HG03196 (cell line): ENCODE measurements around the gene EXOC2.

ENCODE experiments used
- ATAC-seq: cut with Tn5 transposase; IDR thresholded peaks from one replicate; pipeline ENCODE4 v1.9.1; 2021; ENCODE audit not compliant: unreplicated experiment

EXOC2 gene

DNA sequence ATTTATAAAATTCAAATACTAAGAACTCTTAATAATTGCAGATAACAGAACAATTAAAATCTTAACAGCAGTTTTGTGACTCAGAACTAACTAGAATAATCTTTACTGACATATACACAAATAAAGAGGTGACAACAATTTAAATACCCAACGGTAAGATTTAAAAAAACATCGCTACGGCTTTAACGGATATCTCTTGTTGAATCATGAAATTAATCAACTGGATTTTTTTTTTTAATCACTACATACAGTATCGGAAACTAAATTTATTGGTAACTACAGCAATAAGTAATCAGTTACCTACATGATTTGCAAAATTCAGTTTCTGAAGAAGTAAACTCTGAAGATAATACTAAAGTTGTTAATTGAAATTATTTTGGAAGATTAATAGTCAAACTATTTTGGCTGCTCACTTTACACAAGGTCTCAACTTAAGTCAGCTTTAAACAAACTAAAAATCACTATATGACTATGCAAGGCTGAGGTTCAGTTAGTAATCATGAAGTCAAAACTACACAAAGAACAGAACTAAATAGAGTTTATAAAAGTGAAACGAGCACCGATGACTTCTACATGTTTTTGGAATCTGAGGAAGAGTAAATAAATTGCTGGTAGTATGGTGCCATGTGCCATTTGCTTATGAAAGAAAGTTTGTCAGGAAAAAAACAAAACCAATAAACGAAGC, 164.8 kb downstream of the EXOC2 start:
- ATAC-seq = no peak

DNA sequence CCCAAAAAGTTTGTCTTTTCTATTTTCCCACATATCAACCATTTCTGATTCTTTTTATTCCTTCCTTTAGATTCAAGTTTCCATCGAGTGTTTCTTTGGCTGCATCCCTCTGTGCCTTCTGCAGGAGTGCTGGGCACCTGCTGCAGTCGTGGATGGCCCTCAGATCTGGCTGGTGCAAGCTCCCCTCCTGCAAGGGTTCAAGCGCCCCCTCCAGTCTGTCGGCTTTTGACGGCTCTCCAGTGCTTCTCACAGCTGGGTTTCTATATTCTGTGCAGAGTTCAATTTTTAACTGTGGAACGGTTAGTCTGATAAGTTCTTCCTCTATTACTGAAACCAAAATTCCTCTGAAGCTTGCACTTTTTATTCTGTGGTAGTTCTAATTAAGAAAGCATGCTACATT, 168.1 kb downstream of the EXOC2 start:
- ATAC-seq = no peak

DNA sequence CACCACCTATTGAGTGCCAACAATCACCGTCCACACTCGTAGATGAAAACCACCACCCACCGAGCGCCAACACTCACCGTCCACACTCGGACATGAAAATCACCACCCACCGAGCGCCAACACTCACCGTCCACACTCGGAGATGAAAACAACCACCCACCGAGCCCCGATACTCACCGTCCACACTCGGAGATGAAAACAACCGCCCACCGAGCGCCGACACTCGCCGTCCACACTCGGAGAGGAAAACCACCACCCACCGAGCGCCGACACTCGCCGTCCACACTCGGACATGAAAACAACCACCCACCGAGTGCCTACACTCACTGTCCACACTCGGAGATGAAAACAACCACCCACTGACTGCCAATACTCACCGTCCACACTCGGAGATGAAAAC, 172.1 kb downstream of the EXOC2 start:
- ATAC-seq = no peak

DNA sequence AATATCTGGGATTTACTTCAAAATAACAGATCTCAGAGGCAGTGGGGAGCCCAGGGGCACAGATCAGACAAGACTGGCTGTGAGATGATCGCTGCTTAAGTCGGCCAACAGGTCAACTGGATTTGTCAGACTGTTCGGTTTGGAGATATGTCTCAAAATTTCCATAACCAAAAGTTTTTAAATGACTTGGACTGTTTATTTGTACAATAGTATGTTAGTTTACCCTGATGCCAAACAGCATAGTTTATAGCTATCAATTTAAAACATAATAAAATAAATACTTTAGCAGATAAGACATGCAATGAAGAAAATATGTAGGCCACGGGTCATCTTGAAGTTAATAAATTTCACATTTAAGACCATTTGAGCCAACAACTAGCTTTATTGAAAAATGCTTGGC, 174.7 kb downstream of the EXOC2 start:
- ATAC-seq = no peak

DNA sequence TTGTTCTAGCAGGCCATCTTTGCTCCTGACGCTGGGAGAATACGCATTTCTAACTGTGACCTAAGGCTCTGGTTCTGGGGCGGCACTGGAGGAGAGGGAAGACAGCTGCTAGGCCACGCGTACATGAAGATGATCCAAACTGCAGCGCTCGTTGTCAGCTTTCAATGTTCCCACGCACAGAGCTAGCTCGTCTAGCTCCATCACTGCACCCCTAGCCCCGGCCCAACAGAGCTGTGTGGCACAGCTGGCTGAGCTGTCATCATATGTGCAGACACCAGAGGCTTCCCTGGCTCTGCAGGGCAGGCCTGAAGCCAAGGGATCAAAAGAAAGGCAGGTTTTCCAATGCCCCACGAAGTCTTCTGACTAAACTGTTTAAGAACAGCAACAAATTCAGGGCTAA, 176.7 kb downstream of the EXOC2 start:
- ATAC-seq = no peak

DNA sequence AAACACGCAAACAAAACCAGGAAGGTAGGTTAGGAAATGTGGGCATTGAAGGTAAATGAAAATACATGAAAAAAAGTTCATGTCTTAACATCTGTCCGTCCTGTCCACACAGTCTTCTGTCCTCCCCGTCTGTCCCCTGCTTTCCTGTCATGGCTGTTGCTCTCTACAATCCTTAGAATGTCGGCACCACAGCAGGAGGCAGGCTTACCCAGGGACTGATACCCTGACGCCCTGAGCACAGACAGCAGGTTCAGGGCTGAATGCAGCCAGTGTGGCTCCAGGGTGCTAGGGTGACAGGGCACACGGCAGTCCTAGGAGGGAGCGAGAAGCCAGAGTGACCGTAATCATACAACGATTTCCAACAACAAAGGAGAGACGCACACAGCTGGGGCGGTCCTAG, 177.7 kb downstream of the EXOC2 start:
- no peak for ATAC-seq

DNA sequence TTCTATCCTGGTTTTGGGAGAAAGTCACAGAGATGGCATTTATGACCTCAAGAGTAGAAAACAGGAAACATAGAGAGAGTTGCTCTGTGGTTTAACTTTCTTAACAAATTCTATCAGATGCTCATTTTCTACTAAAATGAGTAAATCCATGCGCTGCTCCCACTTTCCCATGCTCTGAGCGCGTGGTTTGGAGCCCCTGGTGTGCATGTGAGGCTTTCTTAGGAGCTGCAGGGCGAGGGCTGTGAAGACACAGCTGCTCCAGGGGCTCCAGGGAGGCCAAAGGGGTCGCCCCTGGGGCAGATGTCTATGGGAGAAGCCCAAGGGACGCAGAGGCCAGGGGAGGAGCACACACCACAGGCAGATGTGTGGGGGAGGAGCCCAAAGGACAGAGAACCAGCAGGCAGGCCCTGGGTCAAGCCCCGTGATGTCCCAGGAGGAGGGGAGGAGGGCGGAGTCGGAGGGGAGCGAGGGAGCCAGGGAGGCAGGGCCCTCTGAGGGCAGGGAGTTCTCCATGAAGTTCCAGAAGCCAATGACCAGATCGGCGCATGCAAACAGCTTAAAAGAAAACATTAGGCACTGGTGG, 178.5 kb downstream of the EXOC2 start:
- ATAC-seq = no peak

DNA sequence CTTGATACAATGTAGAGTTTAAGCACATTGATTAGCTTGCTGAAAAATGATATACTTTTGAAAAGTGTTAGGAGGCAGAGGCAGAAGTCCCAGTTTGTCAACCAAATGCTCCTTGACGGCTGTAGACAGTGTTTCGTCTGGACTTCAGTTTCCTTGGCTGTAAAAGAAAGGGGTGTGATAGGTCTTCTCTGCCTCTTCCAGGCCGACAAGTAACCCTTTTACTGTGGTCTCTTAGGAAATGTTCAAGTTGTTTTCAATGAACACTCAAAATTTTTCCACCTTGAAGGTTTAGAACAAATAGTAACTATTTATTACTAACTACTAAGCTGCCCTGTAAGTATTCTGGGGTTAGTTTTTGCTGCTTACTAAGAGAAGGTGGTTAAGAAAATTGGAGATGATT, 179.0 kb downstream of the EXOC2 start:
- ATAC-seq = no peak

DNA sequence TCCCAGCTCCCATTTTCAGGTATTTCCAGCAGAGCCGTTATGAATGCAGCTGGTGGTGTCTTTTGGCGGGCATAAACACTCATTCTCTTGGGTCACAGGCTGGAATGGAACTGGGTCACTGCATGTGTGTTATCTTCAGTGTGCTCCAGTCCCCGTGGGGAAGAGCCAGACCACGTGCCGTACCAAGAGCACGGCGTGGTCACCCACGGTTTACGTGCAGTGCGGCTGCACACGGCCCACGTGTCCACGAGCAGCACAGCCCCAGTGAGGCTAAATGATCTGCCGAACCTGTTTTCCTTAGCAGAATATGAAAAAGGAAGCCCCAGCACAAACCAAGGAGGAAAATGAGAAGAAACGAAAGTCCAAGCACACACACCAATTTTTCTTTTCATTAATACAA, 179.9 kb downstream of the EXOC2 start:
- no peak for ATAC-seq

DNA sequence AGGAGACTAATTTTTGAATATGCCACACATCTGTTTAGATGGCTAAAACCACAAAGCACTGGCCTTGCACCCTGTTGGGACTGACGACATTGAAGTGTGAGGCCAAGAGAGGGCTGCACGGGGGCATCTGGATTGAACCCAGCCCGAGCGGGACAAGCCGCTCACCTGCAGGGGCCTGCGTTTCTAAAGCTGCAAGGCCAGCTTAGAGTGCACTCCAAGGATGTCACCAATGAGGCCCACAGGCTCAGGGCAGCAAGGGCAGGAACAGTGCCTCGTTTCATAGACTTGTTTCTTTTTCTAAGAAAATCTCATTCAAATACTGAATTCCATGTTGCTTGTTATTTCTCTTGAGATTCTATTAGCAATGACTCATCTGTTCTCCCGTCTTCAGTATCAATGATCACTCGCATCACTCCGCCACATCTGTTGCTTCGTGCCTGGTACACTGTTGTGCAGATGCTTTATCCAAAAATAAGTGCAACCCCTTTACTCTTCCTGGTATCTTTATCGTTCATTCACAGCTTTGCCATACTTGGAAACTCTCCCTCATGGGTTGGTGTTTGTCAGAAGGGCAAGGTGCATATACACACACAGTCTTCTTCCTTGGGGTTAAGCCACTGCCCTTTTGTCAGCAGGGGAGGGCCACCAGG, 181.3 kb downstream of the EXOC2 start:
- no peak for ATAC-seq

DNA sequence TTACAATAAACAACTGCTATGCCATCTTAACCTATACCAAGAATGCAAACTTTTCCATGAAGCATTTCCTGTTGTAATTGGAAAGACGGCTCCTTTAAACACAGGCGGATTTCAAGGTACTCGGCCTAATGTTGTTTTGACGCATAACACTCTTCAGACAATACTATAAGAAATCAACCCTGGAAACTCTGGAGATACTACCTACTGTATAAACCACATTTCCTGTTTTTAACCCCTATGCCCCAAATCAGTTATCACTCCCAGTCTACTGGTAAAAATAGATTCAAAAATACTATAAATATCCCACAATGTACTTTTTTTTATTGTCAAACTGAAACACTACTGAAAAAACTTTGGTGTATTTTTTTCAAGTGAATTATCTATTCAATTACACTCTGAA, 183.3 kb downstream of the EXOC2 start:
- no peak for ATAC-seq

DNA sequence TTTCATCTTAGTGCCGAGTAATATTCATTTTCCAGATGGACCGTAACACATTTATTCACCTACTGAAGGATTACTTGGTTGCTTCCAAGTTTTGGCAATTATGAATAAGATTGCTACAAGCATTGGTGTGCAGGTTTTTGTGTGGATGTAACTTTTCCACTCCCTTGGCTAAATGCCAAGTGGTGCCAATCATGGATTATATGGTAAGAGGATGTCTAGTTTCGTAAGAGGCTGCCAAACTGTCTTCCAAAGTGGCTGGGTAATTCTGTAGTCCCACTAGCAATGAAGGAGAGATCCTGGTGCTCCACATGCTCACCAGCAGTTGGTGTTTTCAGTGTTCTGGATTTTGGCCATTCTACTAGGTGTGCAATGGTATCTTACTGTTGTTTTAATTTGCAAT, 184.3 kb downstream of the EXOC2 start:
- ATAC-seq = no peak

DNA sequence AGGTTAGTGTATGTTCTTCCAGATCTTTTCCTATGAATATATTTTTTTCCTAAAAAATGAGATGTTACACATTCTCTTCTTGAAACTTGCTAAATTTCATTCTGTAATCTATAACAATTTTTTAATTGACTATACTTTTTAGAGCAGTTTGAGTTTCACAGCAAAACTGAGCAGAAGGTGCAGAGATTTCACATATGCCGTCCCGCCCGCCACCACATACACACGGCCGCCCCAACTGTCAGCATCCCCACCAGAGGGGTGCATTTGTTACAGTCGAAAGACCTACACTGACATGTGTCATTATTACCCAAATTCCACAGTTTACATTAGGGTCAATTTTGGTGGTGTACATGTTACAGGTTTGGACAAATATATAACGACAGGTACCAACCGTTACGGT, 184.9 kb downstream of the EXOC2 start:
- no peak for ATAC-seq

DNA sequence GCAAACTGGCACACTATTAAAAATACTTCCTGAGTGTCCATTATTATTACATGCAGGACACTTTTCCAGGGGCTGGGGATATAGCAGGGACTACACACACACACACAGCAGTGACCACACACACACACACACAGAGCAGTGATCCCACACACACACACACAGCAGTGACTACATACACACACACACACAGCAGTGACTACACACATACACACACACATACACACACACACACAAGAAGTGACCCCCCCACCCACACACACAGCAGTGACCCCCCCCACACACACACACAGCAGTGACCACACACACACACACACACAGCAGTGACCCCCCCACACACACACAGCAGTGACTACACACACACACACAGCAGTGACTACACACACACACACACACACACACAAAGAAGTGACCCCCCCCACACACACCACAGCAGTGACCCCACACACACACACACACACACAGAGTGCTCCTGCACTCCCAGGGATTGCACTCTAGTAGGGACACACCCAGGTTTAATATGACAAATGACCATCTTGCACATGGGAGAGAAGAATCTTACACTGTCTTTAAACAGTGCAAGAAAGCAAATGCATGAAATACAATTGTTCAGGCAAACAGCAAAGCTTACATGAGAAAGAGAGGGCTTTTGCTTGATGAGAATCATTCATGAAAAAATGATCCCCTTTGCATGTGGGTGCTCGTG, 185.9 kb downstream of the EXOC2 start:
- no peak for ATAC-seq

DNA sequence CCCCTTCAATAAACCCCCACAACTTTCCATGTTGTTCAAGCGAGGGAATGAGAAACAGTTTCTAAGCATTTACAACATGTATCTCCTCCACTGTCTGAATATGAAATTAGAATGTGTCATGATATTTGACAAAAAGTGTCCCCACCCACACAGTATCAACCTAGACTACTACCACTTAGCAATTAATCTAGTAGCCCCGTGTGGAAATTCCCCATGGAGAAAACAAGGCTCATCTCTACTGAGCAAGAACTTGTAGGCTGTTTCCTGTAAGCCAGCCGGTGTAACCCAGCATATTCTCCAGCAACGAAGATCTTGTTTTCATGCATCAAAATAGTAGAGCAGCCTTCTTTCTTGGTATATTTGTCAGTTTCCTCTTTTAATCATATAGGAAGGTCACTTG, 186.4 kb downstream of the EXOC2 start:
- no peak for ATAC-seq

DNA sequence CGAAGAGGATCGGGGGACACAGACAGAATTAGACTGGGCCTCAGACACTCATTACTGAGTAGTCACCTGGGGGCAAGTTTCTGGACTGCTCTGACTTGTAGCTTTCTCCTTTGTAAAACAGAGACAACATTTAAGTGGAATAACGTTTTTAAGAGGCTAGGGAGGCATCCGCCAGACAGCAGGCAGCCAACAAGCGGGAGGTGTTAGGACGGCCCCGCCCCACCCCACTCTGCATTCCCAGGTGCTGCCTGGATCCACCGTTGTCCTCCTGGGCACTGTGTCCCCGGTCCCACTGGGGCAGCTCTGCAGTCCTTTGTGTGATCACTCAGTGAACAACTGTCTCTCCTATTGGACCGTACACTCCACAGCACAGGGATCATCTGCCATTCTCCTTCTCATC, 187.6 kb downstream of the EXOC2 start:
- ATAC-seq = no peak

DNA sequence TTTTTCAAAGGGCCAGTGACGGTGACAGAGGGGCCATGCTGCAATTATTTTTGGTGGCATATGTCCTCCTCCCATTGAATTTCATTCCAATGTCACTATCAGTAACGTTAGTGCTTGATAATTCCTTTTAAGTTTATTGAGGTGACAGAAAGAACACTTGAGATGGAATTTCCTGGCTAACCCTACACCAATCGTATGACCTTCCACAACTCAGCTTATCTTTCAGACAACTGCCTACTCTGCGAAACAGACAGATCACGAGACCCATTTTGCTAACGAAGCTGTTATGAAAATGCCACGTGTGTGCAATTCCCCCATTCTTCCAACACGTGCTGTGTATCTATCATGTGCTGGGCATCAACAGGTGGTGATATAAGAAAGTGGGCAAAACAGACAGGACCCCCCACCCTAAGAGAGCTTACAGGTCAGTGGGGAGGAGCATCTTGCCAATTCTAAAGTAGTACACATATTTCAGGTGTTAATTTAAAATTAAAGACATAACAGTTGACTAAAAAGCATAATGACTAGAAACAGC, 188.4 kb downstream of the EXOC2 start:
- no peak for ATAC-seq

DNA sequence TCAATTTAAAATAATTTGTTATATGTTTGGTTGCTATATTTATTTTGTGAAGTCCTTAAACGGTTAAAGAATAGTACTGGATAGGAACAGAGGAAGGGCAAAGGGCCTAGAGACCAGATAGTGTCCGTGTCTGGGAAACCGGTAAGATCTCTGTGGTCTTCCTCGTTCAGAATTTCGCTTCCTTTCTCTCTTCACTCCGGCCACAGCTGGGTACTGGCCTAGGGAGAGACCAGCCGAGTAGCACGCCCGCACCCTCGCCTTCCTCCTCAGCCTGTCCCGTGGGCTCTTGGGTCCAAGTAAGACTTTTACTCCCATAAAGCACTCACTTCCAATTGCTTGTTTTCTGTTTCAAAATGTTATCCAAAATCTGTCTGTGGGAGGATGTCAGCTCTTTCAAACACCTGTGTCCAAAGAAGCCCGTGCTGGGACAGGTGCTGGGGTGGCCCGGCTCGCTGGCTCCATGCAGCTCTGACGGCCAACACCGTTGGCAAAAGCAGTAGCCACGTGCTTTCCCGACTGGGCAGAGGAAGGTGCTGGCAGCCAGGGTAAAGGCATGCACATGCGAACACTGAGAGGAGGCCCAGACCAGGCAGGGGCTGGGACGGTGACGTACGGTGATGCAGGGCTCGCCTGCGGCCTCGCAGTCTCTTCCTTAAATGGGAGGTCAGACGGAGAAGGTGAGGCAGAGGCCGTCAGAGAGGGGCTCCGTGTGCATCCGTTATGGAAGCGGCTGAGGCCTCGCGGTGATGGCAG, 189.2 kb downstream of the EXOC2 start:
- no peak for ATAC-seq

DNA sequence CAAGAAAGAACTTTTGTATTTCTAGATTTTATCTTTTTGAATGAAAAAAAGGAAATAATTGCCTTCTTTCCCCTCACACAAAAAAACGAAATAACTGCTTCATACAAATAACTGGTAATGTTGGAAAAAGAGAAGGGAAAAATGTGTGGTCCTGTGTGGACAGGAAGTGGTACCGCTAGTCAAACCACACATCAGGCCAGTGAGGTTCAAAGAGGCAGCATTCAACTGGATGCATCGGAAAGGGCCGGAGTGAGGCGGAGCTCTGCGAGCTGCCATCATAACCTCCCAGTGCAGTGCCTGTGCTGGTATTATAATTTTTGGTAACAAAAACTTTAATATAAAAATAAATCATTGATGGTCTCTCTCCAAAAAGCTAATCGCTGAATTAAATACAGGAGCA, 190.2 kb downstream of the EXOC2 start:
- ATAC-seq = no peak

DNA sequence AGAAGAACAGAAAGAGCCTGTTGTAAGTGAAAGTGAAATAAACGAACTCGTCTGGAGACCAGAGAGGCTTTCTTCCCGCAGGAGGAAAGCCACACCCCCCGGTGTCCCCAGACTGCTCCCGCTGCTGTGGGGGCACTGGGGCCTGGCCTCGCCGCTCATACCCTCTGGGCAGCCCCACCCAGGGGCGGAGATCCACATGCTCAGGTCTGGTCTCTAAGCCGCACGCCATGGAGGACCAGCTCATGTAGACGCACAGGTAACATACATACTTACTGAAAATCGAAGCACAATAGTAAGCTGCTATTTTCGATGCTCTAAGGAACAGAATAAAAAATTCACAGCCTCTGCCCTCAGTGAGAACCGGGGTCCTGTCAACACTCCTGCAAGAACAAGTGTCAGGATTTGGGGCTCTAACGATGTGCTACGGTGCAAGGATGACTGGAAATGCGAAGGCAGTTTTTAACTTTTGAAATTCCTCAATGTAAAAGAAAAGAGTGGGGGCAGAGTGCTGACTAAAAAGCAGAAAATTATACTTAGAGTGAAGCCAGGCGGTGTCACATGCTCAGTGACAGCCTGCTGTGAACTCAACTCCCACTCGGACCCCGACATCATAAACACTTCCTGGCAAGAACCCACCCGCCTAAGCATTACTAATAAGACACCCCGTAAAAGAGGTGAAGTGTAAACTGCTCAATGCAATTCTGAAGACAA, 190.9 kb downstream of the EXOC2 start:
- ATAC-seq = no peak

DNA sequence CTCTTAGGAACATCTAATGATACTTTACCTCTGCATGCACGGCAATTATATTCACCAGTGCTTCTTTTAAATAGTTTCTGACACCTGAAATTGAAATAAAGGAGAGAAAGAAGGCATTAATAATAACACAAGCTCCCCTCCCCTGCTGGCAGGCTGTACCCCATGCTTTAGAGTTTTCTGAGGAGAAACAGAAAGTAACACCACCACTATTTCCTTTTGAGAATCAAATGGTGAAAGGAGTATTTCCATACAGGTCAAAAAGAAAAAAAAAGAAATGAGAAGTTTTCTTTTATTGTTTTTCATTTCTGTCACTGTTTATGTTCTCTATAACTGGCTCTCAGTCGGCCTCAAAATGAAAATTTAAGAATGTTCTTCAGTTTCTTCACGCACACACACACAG, 193.3 kb downstream of the EXOC2 start:
- ATAC-seq = no peak
